A172 (cell line): ENCODE measurements around the gene FLT1. TPM values are rescaled to one million over a fixed set of nuclear protein-coding genes. Genes with fewer than 3 reads are reported as not detected.

Experiments used
- DNase-seq: peaks from one replicate; pipeline ENCODE4 v3.0.0-alpha.2; 2015; ENCODE audit warnings: low spot score
- total RNA-seq: library from RNA; depleted of rRNA; stranded (reverse); fragments of >200 nt; shearing (Covaris generic); gene quantifications from 2 replicates; pipeline ENCODE4 v1.2.3, GENCODE V29; 2014

FLT1 gene
- total RNA-seq, 1 experiment from 2014 or later = 5.5 TPM

GRCh38 chr13:28387740-28388501 is 107.0 kb downstream of the FLT1 start:
- DNase-seq = no peak

GRCh38 chr13:28385362-28385761 is 109.6 kb downstream of the FLT1 start:
- no peak for DNase-seq

GRCh38 chr13:28384789-28385188 is 110.1 kb downstream of the FLT1 start:
- no peak for DNase-seq

GRCh38 chr13:28380319-28380718 is 114.6 kb downstream of the FLT1 start:
- DNase-seq = no peak

- DNase-seq = no peak
Measured at GRCh38 chr13:28379371-28380083, 115.4 kb downstream of the FLT1 start.

DNA sequence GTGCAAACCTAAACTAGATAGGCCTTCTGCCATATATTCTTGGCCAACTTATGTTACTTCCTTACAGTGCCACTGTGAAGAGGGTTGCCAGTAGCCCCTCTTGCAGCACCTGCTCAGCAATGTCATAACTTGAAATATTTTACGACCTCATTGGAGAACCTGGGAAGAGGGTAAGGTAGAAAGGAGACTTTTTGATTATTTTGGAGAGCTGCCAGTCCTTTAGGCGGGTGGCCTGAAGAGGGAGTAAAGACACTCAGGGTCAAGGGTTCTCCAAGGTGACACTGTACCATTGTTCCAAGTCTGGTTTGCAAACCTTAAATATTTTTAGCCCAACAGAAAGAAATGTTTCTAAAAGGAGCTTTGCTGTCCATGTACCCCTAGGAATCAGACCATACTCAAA is 118.3 kb downstream of the FLT1 start:
- no peak for DNase-seq

- no peak for DNase-seq
Measured at GRCh38 chr13:28375250-28375930, 119.5 kb downstream of the FLT1 start.

GRCh38 chr13:28373810-28374209 is 121.1 kb downstream of the FLT1 start:
- DNase-seq = no peak

DNA sequence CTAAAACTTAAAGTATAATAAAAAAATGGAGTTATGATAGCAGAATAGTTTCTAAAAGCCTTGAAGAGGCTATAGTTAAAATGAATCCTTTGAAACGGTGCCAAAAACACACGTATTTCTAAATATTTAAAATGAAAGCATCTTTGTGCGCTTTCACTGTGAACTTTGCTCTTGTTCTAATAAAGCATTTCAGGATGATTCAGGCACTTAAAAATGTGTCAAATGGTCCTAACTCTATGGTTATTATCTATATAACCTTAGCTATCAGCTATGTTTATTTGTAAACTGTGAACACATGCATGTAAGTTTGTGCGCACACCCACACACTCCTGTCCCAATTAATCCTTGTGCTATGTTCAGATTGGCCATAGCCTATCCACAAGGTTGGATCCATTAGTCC is 124.5 kb downstream of the FLT1 start:
- no peak for DNase-seq

- DNase-seq = no peak
Measured at GRCh38 chr13:28358708-28359107, 136.2 kb downstream of the FLT1 start.

DNA sequence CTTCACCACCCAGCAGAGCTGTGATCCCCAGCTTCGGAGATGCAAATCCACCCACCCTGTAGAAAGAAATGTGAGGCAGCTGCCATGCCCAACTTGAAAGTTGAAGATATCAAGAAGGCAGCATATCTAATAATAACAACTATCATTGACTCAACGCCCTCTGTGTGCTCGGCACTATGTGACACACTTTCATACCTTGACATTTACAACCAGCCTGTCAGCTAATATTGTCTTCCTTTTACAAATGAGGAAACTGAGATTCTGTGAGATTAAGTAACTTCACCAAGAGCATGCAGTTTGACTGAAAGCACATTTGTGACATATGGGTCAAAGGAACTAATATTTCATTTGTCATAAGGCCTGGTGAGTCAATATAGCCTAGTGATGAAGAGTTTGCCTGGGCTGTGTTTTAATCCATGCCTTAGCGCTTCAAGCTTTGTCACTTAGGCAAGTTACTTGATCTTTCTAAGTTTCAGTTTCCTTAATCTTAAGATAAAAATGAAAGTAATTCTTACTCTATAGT is 137.0 kb downstream of the FLT1 start:
- DNase-seq = no peak

GRCh38 chr13:28357247-28357825 is 137.6 kb downstream of the FLT1 start:
- no peak for DNase-seq

- no peak for DNase-seq
Measured at GRCh38 chr13:28356561-28357021, 138.3 kb downstream of the FLT1 start.

GRCh38 chr13:28355822-28356371 is 139.0 kb downstream of the FLT1 start:
- DNase-seq = no peak

DNA sequence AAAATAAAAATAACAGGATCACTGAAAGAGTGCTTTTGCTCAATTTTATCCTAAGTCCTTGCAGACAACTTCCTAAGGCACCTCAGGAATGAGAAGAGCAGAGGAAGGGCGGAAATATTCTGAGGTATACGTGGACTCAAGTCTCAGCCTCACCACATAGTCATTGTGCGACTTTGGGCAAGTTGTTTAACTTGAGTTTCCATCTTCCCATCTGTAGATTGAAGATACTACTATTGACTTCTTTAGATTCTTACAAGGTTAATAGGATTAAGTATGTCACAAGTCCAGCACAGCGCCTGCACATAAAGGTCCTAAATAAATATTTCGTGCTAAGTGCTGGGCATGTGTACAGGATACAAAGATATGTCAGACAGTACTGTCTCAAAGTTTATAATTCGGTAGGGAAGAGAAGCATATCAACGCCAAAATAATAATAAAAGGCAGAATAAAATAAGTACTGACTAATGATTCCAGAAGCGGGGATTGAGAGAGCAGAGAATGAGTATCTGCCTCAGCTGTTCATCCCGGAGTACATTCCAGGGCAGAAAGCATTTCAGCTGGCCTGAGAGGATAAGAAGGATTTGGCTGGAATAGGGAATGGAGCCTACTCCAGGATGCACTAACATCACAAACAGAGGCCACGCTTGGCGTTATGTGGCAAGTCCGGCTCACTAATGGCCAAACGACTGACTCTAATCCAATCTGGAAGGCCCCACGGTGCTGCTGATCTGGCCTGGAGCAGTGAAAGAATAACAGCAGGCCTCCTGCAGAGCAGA is 139.7 kb downstream of the FLT1 start:
- no peak for DNase-seq

DNA sequence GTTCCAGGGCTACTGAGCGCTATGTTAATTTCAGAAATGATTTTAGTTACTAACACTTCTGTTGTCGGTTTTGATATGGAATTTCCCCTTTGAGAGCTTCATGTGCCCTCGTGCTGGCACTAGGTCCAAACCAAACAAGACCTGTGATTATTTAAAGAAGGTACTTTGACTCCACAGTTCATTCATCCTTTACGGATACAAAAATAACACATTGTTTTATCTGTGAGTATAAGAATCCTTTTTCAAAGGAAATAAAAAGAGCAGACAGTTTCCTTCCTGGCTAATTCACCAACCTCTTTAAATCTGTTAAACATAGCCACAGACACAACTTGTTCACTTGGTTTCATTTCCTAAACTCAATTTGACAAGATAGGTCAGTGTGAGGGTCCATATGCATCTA is 141.2 kb downstream of the FLT1 start:
- DNase-seq = no peak

DNA sequence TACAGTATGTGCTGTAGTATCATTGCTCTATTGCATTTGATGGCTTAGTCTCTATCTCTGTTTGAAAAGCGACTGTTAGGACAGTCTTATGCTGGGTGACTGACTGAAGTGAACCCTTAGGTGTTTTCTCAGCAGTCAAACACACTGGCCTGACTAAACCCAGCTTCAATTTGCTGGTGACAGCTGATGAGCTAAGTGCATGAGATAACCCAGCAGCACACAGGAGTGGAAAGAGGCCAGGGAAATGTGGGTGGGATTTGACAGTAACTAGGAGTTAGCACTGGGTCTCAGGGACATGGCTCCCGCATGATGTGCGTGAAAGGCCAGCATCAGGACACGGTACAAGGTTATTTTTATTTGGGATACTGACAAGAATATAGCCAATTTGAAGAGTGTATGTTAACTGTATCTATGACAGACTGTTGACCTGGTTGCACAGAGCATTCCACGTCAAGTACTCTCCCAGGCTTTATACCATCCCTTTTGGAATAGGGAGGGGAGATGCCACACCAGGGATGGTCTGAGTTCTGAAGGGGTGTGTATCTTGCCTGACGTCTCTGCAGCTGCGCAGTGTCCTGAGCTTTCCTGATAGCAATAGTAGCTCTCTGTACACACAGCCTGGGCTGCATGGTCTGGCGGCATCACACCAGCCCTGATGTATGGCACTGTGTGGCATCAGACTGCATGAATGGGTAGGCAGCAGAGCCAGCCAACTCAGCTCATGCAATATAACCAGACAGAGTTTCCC is 144.8 kb downstream of the FLT1 start:
- DNase-seq = no peak

DNA sequence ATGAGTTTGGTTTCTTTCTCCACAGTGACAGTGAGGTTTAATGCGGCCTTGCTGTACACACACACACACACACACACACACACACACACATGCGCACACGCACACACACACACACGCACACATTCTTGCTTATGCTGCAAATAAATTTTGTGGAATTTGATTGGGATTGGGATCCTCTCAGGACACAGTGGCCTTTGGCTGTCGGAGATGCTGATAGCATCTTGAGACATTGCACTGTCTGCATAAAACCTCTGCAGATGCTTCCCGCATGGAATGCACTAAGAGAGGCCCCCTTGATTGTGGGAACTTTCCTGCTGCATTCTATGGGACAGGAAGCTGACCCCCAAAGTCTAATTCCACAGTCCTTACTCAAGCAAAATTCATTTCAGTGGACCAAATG is 145.6 kb downstream of the FLT1 start:
- no peak for DNase-seq

DNA sequence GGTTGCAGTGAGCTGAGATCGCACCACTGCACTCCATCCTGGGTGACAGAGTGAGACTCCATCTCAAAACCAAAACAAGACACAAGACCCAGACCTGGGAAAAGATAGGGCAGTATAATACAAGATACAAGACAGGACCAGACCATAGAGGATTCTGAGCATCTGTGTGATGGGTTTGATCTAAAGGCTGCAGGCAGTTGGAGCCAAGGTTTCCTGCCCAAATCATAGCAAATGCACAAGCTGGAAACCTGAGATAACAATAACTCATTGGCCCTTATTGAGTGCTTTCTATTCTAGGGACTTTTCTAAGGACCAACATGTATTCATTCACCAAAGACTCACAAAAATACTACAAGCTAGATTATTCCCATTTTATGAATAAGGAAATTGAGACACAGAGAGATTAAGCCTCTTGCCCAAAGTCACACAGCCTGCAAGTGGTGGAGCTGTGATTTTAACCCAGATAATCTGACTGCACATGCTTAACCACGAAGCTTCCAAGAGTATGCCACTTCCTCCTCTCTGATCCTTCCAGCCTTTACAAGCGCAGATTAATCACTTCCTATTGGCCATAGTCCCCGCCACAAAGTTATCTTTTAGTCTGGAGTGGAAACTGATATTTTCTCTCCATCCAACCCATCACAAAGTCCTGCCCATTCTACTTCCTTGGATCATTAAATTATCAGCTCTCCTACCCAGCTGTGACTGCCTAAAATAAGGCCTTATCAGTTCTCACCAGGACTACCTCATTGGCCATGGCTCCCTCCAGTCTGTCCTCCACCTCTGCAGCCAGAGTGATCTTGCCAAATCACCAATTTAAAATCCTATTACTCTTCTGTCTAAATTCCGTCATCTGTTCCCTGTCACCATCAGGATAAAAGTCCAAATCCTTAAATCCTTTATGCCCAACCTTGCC is 147.2 kb downstream of the FLT1 start:
- peak; percentile 22 for DNase-seq
